GM21737 (cell line): ENCODE results near the gene EDIL3.
"Not testable (repeated sequence)": the region's sequence is repeated elsewhere in the genome, so short reads cannot be mapped to it uniquely, and the experiment has no call there.

Experiments
- ATAC-seq: cut with Tn5 transposase; IDR thresholded peaks from one replicate; pipeline ENCODE4 v1.9.1; 2021; ENCODE audit warnings: mild to moderate bottlenecking, moderate library complexity; ENCODE audit not compliant: unreplicated experiment

Gene EDIL3

GRCh38 chr5:84191281-84191680 lies 193.4 kb downstream of the EDIL3 start:
- ATAC-seq: no peak

- ATAC-seq: no peak
Observed at GRCh38 chr5:84184857-84185256, 199.8 kb downstream of the EDIL3 start.

GRCh38 chr5:84181093-84181492 lies 203.6 kb downstream of the EDIL3 start:
- no peak for ATAC-seq

- no peak for ATAC-seq
Observed at GRCh38 chr5:84168841-84169240, 215.8 kb downstream of the EDIL3 start.

- ATAC-seq: no peak
Observed at GRCh38 chr5:84163671-84164070, 221.0 kb downstream of the EDIL3 start.

GRCh38 chr5:84162695-84163094 lies 222.0 kb downstream of the EDIL3 start:
- no peak for ATAC-seq

GRCh38 chr5:84160650-84161049 lies 224.0 kb downstream of the EDIL3 start:
- not testable (repeated sequence) for ATAC-seq

- ATAC-seq: no peak
Observed at GRCh38 chr5:84149094-84149493, 235.6 kb downstream of the EDIL3 start.

GRCh38 chr5:84148651-84149050 lies 236.0 kb downstream of the EDIL3 start:
- ATAC-seq: no peak

GRCh38 chr5:84137541-84137940 lies 247.1 kb downstream of the EDIL3 start:
- ATAC-seq: no peak

- ATAC-seq: no peak
Observed at GRCh38 chr5:84131372-84131771, 253.3 kb downstream of the EDIL3 start.

GRCh38 chr5:84130006-84130580 lies 254.6 kb downstream of the EDIL3 start:
- no peak for ATAC-seq

GRCh38 chr5:84125216-84125615 lies 259.5 kb downstream of the EDIL3 start:
- ATAC-seq: no peak

- no peak for ATAC-seq
Observed at GRCh38 chr5:84119252-84119651, 265.4 kb downstream of the EDIL3 start.

GRCh38 chr5:84118551-84118950 lies 266.1 kb downstream of the EDIL3 start:
- ATAC-seq: no peak

- ATAC-seq: no peak
Observed at GRCh38 chr5:84115727-84116126, 269.0 kb downstream of the EDIL3 start.

GRCh38 chr5:84113246-84114105 lies 271.2 kb downstream of the EDIL3 start:
- no peak for ATAC-seq

- ATAC-seq: no peak
Observed at GRCh38 chr5:84092738-84093137, 291.9 kb downstream of the EDIL3 start.

- no peak for ATAC-seq
Observed at GRCh38 chr5:84091127-84091799, 293.4 kb downstream of the EDIL3 start.

- ATAC-seq: no peak
Observed at GRCh38 chr5:84088996-84089395, 295.7 kb downstream of the EDIL3 start.

GRCh38 chr5:84086511-84086910 lies 298.2 kb downstream of the EDIL3 start:
- ATAC-seq: no peak
